H1 (cell line): ENCODE results near the gene DPYSL3. TPM values are rescaled to one million over a fixed set of nuclear protein-coding genes. Genes with fewer than 3 reads are reported as not detected.

Experiments used
- CTCF ChIA-PET: fragments of 300-600 bp; sonication (Branson Sonifier 250); formaldehyde crosslinking; loops from one replicate; lab custom pipeline; 2021; ENCODE audit not compliant: partially characterized antibody; lab: Charles Lee
- POLR2A ChIA-PET: fragments of 300-600 bp; sonication (Branson Sonifier 250); formaldehyde crosslinking; loops from one replicate; lab custom pipeline; 2021; ENCODE audit warnings: inconsistent platforms; ENCODE audit not compliant: partially characterized antibody; lab: Charles Lee
- DNase-seq, 2 experiments: peaks; one replicate each; pipeline versions ENCODE4 v3.0.0 to v3.0.0-alpha.2; 2010 to 2022; ENCODE audit warnings: low spot score in 2 of 2, low read depth in 1 of 2, mixed read lengths in 1 of 2
- FAIRE-seq: peaks from 2 replicates; lab custom pipeline; 2011; peaks lifted over from hg19 to GRCh38; lab: Jason Lieb, UNC
- H2AFZ ChIP-seq: 2 replicates; pipeline ENCODE4 v1.8.1; 2012; ENCODE audit warnings: low read length, inconsistent platforms
- H2AK5ac ChIP-seq: 2 replicates; pipeline ENCODE4 v1.6.1; 2013; ENCODE audit warnings: low read depth, low read length
- H2BK120ac ChIP-seq: replicated peaks from 2 replicates; pipeline ENCODE3; 2013; ENCODE audit warnings: low read depth, low read length, inconsistent platforms
- H2BK12ac ChIP-seq: 2 replicates; pipeline ENCODE4 v1.6.1; 2013; ENCODE audit warnings: low read depth, low read length
- H2BK15ac ChIP-seq: 2 replicates; pipeline ENCODE4 v1.6.1; 2013; ENCODE audit warnings: low read length
- H2BK20ac ChIP-seq: 2 replicates; pipeline ENCODE4 v1.6.1; 2013; ENCODE audit warnings: low read length
- H2BK5ac ChIP-seq: 2 replicates; pipeline ENCODE4 v1.6.1; 2013; ENCODE audit warnings: low read depth, low read length
- H3K14ac ChIP-seq: 2 replicates; pipeline ENCODE4 v1.6.1; 2013; ENCODE audit warnings: inconsistent platforms; ENCODE audit not compliant: insufficient read length
- H3K18ac ChIP-seq: 2 replicates; pipeline ENCODE4 v1.6.1; 2013; ENCODE audit warnings: low read length; ENCODE audit errors: extremely low read depth
- H3K23ac ChIP-seq: 2 replicates; pipeline ENCODE4 v1.6.1; 2013; ENCODE audit warnings: inconsistent platforms; ENCODE audit not compliant: insufficient read length
- H3K23me2 ChIP-seq: 2 replicates; pipeline ENCODE4 v1.6.1; 2013; ENCODE audit warnings: low read depth, low read length
- H3K27ac ChIP-seq: 2 replicates; pipeline ENCODE4 v1.6.1; 2011; ENCODE audit warnings: low read depth, low read length, inconsistent platforms
- H3K27me3 ChIP-seq, 4 experiments: replicated peaks in 1 of 4; 1 replicate in 1 of 4; 2 replicates in 3 of 4; pipeline versions ENCODE4 v1.6.1 to v1.8.1; 2011 to 2013; ENCODE audit warnings: low read length in 3 of 4, mild to moderate bottlenecking in 3 of 4, inconsistent platforms in 2 of 4, mixed read lengths in 2 of 4, moderate library complexity in 1 of 4; ENCODE audit not compliant: control insufficient read depth in 3 of 4, insufficient read depth in 3 of 4; ENCODE audit errors: extremely low read depth in 1 of 4
- H3K36me3 ChIP-seq, 4 experiments: 2 replicates each; pipeline versions ENCODE4 v1.6.1 to v1.8.1; 2011 to 2013; ENCODE audit warnings: mild to moderate bottlenecking in 4 of 4, low read length in 3 of 4, moderate library complexity in 2 of 4, control low read depth in 1 of 4, inconsistent platforms in 1 of 4; ENCODE audit not compliant: insufficient read depth in 4 of 4, control insufficient read depth in 2 of 4
- H3K4ac ChIP-seq: replicated peaks from 2 replicates; pipeline ENCODE3; 2013; ENCODE audit warnings: low read length, low read depth, mixed read lengths, inconsistent platforms; ENCODE audit not compliant: insufficient read length
- H3K4me1 ChIP-seq, 4 experiments: replicated peaks in 1 of 4; 1 replicate in 1 of 4; 2 replicates in 3 of 4; pipeline versions ENCODE4 v1.6.1 to v1.8.1; 2011 to 2013; ENCODE audit warnings: low read length in 3 of 4, inconsistent platforms in 2 of 4, mixed read lengths in 1 of 4; ENCODE audit not compliant: insufficient read depth in 4 of 4, control insufficient read depth in 3 of 4
- H3K4me2 ChIP-seq, 2 experiments: 2 replicates each; pipeline versions ENCODE4 v1.6.1 to v1.8.1; 2011 to 2013; ENCODE audit warnings: low read depth in 2 of 2, low read length in 2 of 2, control low read depth in 1 of 2, inconsistent platforms in 1 of 2, mild to moderate bottlenecking in 1 of 2; ENCODE audit not compliant: insufficient read depth in 1 of 2
- H3K4me3 ChIP-seq, 4 experiments: fragments of 200-600, 300-600 bp in 1 of 4; sonication (generic), shearing (Covaris generic), sonication (Bioruptor Twin) in 1 of 4; 2 replicates each; pipeline versions ENCODE4 v1.5.1 to v1.8.1; 2011 to 2016; ENCODE audit warnings: low read length in 4 of 4, low read depth in 3 of 4, control low read depth in 2 of 4, inconsistent platforms in 2 of 4, mild to moderate bottlenecking in 2 of 4, mixed read lengths in 1 of 4, moderate library complexity in 1 of 4; ENCODE audit not compliant: insufficient read depth in 2 of 4; ENCODE audit errors: extremely low read depth in 1 of 4
- H3K56ac ChIP-seq: replicated peaks from 2 replicates; pipeline ENCODE3; 2013; ENCODE audit warnings: low read depth, mild to moderate bottlenecking, mixed read lengths, low read length, inconsistent platforms; ENCODE audit not compliant: insufficient read length
- H3K79me1 ChIP-seq: 2 replicates; pipeline ENCODE4 v1.6.1; 2013; ENCODE audit warnings: low read depth, low read length, control low read depth
- H3K79me2 ChIP-seq, 2 experiments: 2 replicates each; pipeline versions ENCODE4 v1.6.1 to v1.8.1; 2012 to 2013; ENCODE audit warnings: low read length in 2 of 2, mild to moderate bottlenecking in 2 of 2, inconsistent platforms in 1 of 2; ENCODE audit not compliant: insufficient read depth in 2 of 2, control insufficient read depth in 1 of 2
- H3K9ac ChIP-seq, 4 experiments: replicated peaks in 1 of 4; 1 replicate in 1 of 4; 2 replicates in 3 of 4; pipeline versions ENCODE4 v1.6.1 to v1.8.1; 2011 to 2013; ENCODE audit warnings: low read depth in 3 of 4, low read length in 3 of 4, control low read depth in 2 of 4, mild to moderate bottlenecking in 2 of 4, moderate library complexity in 2 of 4, inconsistent platforms in 1 of 4; ENCODE audit errors: extremely low read depth in 1 of 4
- H3K9me3 ChIP-seq, 2 experiments: 2 replicates each; pipeline versions ENCODE4 v1.6.1 to v1.8.1; 2012 to 2013; ENCODE audit warnings: mild to moderate bottlenecking in 2 of 2, moderate library complexity in 2 of 2, control low read depth in 1 of 2, inconsistent platforms in 1 of 2, low read depth in 1 of 2, low read length in 1 of 2, mixed read lengths in 1 of 2; ENCODE audit not compliant: insufficient read depth in 2 of 2
- H4K20me1 ChIP-seq, 2 experiments: replicated peaks in 1 of 2; 2 replicates each; pipeline versions ENCODE3 to v1.8.1; 2011 to 2013; ENCODE audit warnings: inconsistent platforms in 2 of 2, low read length in 2 of 2, mild to moderate bottlenecking in 1 of 2; ENCODE audit not compliant: insufficient read depth in 2 of 2, control insufficient read depth in 1 of 2
- H4K5ac ChIP-seq: 2 replicates; pipeline ENCODE4 v1.6.1; 2013; ENCODE audit warnings: low read length, low read depth, mixed read lengths, inconsistent platforms; ENCODE audit not compliant: insufficient read length
- H4K8ac ChIP-seq: 2 replicates; pipeline ENCODE4 v1.8.0; 2013; ENCODE audit warnings: mild to moderate bottlenecking, moderate library complexity, low read length, inconsistent platforms; ENCODE audit not compliant: insufficient read depth; ENCODE audit errors: extremely low read depth
- H4K91ac ChIP-seq: replicated peaks from 2 replicates; pipeline ENCODE3; 2013; ENCODE audit warnings: low read length, mixed read lengths, inconsistent platforms; ENCODE audit not compliant: insufficient read length
- CTBP2 ChIP-seq: IDR thresholded peaks from 2 replicates; pipeline ENCODE4 v1.7.0; 2011; ENCODE audit warnings: borderline replicate concordance, mild to moderate bottlenecking, moderate library complexity, mixed read lengths, low read length; ENCODE audit not compliant: insufficient read depth, insufficient read length
- GTF2F1 ChIP-seq: IDR thresholded peaks from 2 replicates; pipeline ENCODE4 v1.6.1; 2012; ENCODE audit warnings: low read depth, low read length, improper control_type of control experiment, borderline replicate concordance
- JUN ChIP-seq: IDR thresholded peaks from 2 replicates; pipeline ENCODE4 v1.6.1; 2011; ENCODE audit warnings: low read depth, mild to moderate bottlenecking, improper control_type of control experiment, low read length
- KDM1A ChIP-seq: fragments of 200-600, 300-600 bp; sonication (generic); IDR thresholded peaks from 2 replicates; pipeline ENCODE4 v1.7.1; 2016; ENCODE audit warnings: mild to moderate bottlenecking, low read length, borderline replicate concordance
- PHF8 ChIP-seq: fragments of 200-600 bp; sonication (generic); conservative IDR thresholded peaks from 2 replicates; pipeline ENCODE4 v1.7.1; 2012; ENCODE audit warnings: low read depth, mild to moderate bottlenecking, inconsistent platforms, low read length, moderate library complexity
- RNF2 ChIP-seq: fragments of 200-900, 300-1000 bp; sonication (generic); IDR thresholded peaks from 2 replicates; pipeline ENCODE4 v1.7.1; 2016; ENCODE audit warnings: borderline replicate concordance, low read depth, mild to moderate bottlenecking, antibody characterized with exemption, low read length; ENCODE audit not compliant: poor library complexity, severe bottlenecking; ENCODE audit errors: missing control alignments
- SUZ12 ChIP-seq: fragments of 200-600 bp; sonication (generic); IDR thresholded peaks from 2 replicates; pipeline ENCODE4 v1.6.1; 2012; ENCODE audit warnings: mild to moderate bottlenecking, inconsistent platforms, low read length, moderate library complexity, mixed read lengths
- TEAD4 ChIP-seq: IDR thresholded peaks from 2 replicates; pipeline ENCODE4 v1.6.1; 2012; ENCODE audit warnings: low read depth, low read length, inconsistent platforms, mixed read lengths
- ZNF274 ChIP-seq: IDR thresholded peaks from 2 replicates; pipeline ENCODE4 v1.7.0; 2012; ENCODE audit warnings: low read length, borderline replicate concordance; ENCODE audit errors: extremely low read depth
- WGBS, 2 experiments: shearing (Covaris generic) in 1 of 2; methylation state at CpG; one replicate each; pipeline versions ENCODE4 v1.1.6 to v1.1.7; 2013 to 2015; ENCODE audit warnings: low lambda C conversion rate in 2 of 2, mixed read lengths in 2 of 2, inconsistent platforms in 1 of 2, low coverage in 1 of 2, missing lambda C conversion rate in 1 of 2; ENCODE audit not compliant: insufficient replicate concordance in 2 of 2, insufficient coverage in 1 of 2, insufficient read length in 1 of 2; ENCODE audit errors: extremely low coverage in 1 of 2, missing lambda C conversion rate in 1 of 2; 5-methylcytosine and 5-hydroxymethylcytosine counted together
- polyA plus RNA-seq, 7 experiments: library from polyadenylated mRNA; depleted of rRNA in 3 of 7; stranded (reverse) in 5 of 7; unstranded in 2 of 7; fragments of >200 nt in 5 of 7; fragments of 200-250 nt in 2 of 7; gene quantifications; 1 replicate in 5 of 7; 2 replicates in 1 of 7; 4 replicates in 1 of 7; pipeline versions ENCODE4 v1.2.1 to v1.2.3, GENCODE V29; 2011 to 2013; ENCODE audit warnings: missing spikeins in 2 of 7, mixed read lengths in 2 of 7
- total RNA-seq: library from RNA; stranded (reverse); fragmentation: NEBNext Ultra II Directional; extraction: Animal tissue kit (Norgen Biotek cat#: 25700); gene quantifications from 2 replicates; pipeline ENCODE4 v1.2.1, GENCODE V29; 2021
- TF ChIP-seq, protein P1 (sequence below): IDR thresholded peaks from 2 replicates; pipeline ENCODE4 v1.6.1; 2011; ENCODE audit warnings: low read depth, mild to moderate bottlenecking, low read length; ENCODE audit not compliant: insufficient read depth
- TF ChIP-seq, protein P2 (sequence below): IDR thresholded peaks from 2 replicates; pipeline ENCODE4 v1.6.1; 2012; ENCODE audit warnings: inconsistent platforms

The DPYSL3 gene
- total and polyA plus RNA-seq, 2 of the 8 experiments (the other 6 are each of a cell fraction or from before 2014, with no cell fraction given) = 268 to 387 TPM

DNA sequence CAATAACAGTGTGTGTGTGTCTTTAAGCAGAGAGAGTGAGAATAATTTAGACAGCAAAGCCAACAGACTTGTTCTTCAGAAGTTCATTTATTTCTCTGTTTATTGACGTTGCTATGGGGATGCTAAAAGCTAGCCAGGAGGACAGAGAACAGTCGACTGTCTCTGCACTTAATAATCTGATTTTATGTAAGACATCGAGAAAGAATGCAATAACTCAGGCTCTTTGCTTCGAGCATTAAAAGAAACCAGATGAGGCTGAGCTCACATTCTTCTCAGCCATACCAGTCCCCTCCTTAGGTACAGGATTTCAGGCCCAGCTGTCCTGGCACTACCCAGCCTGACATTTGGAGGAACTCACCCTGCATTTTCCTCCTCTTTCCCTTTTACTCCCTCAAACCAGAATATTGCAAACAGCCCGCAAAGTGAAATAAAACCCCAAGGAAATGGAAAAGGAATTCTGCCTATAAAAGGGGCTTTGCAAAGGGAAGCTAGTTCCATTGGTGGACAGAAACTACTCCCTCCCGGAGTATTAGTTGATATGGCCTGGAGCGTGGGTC lies 44.5 kb upstream of the DPYSL3 start:
- no peak overlapping the region for H2AFZ ChIP-seq
- no peak overlapping the region for H2AK5ac ChIP-seq
- no peak overlapping the region for H4K91ac ChIP-seq
- H3K4me3 ChIP-seq = no peak overlapping the region
- ChIA-PET POLR2A (interaction anchor here (0.8 to 1.1 kb wide), 3 partner anchors 13 to 102 kb away, joined by 3 to 5 read pairs (median 4); no protein-coding TSS in a partner anchor), CTCF (interaction anchor here (0.6 to 7.7 kb wide), 13 partner anchors 12 to 265 kb away, joined by 3 to 83 read pairs (median 4); partner anchors contain the start of gene DPYSL3)
- H2BK120ac ChIP-seq = no peak overlapping the region
- no peak overlapping the region for H3K4me2 ChIP-seq
- H3K9me3 ChIP-seq = no peaks in the 10 kb centered on the region
- H3K9ac ChIP-seq = no peak overlapping the region
- no peaks in the 10 kb centered on the region; a peak in 1 of 7 replicates for H3K27me3 ChIP-seq
- H3K14ac ChIP-seq = no peak overlapping the region
- no peaks in the 10 kb centered on the region for H3K79me1 ChIP-seq
- no peak overlapping the region for H2BK20ac ChIP-seq
- H3K23me2 ChIP-seq = no peaks in the 10 kb centered on the region; the same call in 1 of the 2 replicates
- no peaks in the 10 kb centered on the region for H3K36me3 ChIP-seq
- no peaks in the 10 kb centered on the region for H3K79me2 ChIP-seq
- H3K18ac ChIP-seq = no peak overlapping the region
- DNase-seq = no peak
- FAIRE-seq = no peak
- H3K27ac ChIP-seq = no peak overlapping the region
- WGBS, 2 experiments = 81% methylated on average over 7 of the region's 7 CpGs; no CpG with 5 or more reads in 1 of the 2 experiments
- 0 out of 2 replicates have a peak overlapping the region, but pooled peaks have one; percentile 19 for H2BK15ac ChIP-seq
- no peak overlapping the region for H3K4ac ChIP-seq
- H4K8ac ChIP-seq = no peak overlapping the region
- H3K56ac ChIP-seq = no peak overlapping the region
- H3K23ac ChIP-seq = no peak overlapping the region
- H4K20me1 ChIP-seq = no peaks in the 10 kb centered on the region
- peaks cover 5 to 13% (median 10%) of the 10 kb centered on the region in 4 experiments; a peak in 6 of 7 replicates for H3K4me1 ChIP-seq
- H2BK12ac ChIP-seq = no peak overlapping the region
- H2BK5ac ChIP-seq = no peak overlapping the region
- H4K5ac ChIP-seq = no peak overlapping the region
- no peak for TF ChIP-seq GTF2F1
- TF ChIP-seq PHF8 = no peak
- TF ChIP-seq, protein P1, sequence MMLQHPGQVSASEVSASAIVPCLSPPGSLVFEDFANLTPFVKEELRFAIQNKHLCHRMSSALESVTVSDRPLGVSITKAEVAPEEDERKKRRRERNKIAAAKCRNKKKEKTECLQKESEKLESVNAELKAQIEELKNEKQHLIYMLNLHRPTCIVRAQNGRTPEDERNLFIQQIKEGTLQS = no peak
- no peak for TF ChIP-seq CTBP2
- TF ChIP-seq TEAD4 = no peak
- TF ChIP-seq ZNF274 = no peak
- TF ChIP-seq JUN = no peak
- TF ChIP-seq, protein P2, sequence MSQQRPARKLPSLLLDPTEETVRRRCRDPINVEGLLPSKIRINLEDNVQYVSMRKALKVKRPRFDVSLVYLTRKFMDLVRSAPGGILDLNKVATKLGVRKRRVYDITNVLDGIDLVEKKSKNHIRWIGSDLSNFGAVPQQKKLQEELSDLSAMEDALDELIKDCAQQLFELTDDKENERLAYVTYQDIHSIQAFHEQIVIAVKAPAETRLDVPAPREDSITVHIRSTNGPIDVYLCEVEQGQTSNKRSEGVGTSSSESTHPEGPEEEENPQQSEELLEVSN = no peak
- no peak for TF ChIP-seq KDM1A
- no peak for TF ChIP-seq SUZ12
- TF ChIP-seq RNF2 = no peak
